CMK (cell line): Measurements from ENCODE around the gene EHD4.

Experiments
- DNase-seq: peaks from one replicate; pipeline ENCODE4 v3.0.0-alpha.2; 2010; ENCODE audit warnings: low read depth

The EHD4 gene

DNA sequence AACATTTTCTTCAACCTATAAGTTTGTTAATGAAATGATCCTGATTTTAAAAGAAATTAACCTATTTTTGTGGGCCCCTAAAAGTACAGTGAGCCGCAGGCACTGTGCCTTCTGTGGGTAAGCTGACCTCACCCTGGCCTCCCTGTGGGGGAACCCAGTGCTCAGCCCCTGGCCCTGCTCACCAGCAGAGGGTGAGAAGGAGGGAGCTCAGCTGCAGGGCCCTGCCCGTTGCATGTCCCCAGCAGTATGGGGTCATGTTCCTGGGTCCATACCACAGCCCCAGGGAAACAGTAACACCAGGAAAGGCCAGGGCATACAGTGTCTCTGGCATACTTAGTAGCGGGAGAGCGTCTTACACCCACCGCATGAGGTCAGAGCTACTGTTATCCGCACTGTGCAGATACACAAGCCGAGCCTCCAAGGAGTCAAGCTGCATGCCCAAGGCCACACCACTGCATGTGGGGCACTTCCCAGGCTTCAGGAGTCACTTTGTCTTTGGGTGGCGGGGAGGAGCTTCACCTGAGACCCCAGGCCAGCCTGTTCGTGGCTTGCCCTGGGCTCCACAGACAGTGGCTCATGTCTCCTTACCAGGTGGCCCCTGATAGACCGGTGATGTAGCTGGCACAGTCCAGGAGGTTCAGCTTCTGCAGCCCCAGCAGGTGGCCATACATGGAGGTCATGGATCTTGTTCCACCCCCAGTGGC, 22.6 kb upstream of the EHD4 start:
- DNase-seq: no peak

DNA sequence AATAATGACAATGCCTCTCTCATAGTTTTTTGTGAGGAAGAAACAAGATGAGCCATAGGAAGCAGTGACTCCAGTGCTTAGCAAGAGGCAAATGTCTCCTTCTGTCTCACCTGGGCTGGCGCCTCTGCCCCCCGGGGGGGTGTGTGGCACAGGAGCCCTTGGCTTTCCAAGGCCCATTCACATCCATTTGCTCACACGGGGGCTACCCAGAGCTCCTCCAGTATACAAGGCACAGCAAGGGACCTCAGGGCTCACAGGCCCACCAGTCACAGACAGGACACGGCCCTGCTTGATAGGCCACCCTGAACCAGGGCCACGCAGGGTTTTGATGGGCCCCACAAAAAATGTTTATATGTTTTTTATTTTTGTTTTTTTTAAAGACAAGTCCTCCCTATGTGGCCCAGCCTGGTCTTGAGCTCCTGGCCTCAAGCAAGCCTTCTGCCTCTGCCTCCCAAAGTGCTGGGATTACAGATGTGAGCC, 21.9 kb upstream of the EHD4 start:
- no peak for DNase-seq

DNA sequence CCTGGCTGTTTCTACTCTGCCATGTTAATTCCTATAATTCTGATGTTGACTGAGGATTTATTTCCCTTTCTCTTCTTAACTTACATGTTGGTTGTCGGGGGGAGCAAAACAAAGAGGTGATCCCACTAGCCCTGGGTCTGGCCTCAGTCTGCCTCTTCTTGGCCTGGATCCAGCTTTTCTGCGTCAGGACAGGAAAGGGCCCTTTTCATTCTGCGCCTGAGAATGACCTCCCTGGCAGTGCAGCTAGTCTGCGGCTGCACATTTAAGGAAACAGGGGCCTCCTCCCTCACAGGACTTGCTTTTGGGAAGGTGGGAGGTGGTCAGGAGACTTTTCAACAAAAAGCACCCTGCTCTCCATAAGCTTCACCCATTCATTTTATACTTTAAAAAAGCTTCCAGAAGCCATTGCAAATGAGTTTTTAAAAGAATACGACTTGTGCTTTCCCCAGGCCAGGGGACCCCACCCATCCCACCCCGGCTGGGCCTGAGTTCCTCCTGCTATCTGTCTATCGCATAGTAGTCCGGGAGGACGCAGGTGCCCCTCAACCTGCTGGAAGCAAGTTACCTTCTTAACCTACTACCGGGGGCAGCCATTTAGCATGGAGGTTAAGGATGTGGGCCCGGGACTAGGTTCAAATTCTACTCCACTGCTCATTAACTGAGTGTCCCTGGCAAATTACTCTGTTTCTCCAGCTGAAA, 21.3 kb upstream of the EHD4 start:
- DNase-seq: no peak

DNA sequence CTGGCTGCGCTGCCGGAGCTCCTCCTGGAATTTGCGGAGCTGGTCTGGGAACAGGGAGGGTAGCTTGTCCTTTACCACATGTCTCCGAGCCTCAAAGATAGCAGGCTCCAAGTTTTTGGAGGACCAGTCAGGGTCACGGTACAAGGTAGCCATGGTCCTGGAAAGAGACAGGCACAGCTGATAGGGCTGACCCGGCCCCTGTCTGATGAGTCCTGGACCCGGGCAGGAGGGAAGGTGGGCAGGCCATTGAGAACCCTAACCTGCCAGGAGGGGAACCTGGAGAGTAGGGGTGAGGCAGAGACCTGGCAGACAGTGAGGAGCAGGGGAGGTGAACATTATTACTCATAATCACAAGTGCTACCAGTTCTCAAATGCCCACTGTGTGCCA, 20.4 kb upstream of the EHD4 start:
- DNase-seq: no peak

DNA sequence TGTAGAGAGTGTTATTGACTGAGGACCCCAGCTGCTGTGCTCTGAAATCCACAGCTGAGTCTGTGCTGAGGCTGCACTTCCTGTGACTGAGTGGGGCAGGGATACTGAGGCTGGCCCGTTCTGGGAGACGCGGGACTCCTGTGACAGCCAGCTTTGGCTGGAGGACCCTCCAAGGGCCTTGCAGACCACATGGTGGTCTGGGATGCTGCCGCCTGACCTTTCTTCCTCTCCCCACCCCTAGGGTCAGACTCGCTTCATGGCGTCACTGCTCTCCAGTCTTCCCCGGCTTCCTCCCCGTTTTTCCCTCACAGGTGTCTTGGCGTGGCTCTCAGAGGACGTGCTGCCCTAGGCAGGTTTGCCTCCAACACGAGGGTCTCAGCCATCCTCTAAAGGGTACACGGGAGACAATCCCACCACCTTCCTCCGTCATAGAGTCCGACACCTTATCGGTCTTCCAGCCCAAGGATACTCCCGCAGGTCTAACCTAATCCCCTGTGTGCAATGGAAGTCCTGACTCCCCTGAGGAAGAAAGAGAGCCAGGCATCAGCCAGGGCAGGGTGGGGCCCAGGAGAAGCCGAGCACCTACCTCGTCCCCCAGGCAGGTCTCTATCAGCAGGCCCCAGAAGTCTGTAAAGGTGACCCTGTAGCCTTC, 19.9 kb upstream of the EHD4 start:
- no peak for DNase-seq

DNA sequence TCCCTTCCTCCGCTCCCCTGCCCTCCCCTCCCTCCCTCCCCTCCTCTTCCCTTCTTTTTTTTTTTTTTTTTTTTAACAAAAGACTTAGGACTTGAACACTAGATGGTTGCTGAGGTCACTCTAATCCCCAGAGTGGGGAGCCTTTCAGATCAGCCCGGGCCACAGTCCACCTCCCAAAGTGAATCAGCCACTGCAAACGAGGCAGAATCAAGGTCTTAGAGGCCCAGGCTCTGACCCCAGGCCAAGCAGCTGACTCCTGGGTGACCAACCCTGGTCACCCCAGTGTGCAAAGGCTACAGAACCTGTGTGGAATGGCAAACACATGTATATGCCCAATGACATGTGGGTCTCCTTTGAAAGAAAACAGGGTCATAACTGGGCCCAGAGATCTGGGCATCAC, 18.3 kb upstream of the EHD4 start:
- DNase-seq: no peak

DNA sequence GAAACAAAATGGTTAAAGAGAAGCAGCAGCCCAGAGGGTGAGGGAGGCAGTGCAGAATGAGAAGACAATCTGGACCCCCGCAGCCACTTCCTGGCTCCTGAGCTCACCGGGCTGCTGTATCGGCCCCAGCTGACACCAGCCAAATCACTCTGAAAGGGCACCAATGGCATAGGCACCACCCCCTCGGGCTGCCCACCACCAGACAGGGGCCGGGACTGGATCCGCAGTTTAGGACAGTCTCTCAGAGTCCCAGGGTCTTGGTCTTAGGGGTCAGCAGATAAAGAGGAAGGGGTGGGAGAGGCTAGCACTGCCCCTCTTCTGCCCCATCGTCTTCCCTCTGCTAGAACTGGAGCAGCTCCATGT, 17.9 kb upstream of the EHD4 start:
- DNase-seq: no peak

DNA sequence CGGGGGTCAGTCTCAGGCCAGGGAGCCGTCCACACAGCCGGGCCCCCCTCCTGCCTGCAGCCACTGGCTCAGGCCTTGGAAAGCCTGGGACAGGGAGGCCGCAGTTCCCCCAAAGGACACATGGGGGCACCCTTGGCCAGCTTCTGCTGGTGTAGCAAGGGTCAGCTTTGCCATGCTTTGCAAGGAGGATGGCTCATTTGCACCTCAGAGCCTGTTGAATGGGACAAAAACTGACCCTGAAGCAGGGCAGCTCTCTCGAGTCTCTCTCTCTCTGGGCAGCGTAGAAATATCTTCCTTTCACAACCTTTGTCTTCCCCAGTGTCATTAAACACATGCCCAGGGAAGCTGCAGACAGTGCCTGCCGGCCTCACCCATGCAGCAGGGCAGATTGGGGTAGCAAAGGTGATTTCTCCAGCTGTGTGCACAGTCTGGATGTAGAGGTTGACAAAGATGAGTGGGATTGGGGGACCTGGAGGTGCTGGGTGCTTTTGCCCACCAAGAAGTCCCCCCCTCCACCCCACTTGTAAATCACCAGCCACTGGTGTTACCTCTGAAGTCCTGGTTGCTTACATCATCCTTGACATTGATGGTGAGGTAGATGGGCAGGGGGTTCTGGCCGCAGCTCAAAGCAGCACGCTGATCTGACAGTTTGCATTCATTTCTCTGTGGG, 17.4 kb upstream of the EHD4 start:
- no peak for DNase-seq

DNA sequence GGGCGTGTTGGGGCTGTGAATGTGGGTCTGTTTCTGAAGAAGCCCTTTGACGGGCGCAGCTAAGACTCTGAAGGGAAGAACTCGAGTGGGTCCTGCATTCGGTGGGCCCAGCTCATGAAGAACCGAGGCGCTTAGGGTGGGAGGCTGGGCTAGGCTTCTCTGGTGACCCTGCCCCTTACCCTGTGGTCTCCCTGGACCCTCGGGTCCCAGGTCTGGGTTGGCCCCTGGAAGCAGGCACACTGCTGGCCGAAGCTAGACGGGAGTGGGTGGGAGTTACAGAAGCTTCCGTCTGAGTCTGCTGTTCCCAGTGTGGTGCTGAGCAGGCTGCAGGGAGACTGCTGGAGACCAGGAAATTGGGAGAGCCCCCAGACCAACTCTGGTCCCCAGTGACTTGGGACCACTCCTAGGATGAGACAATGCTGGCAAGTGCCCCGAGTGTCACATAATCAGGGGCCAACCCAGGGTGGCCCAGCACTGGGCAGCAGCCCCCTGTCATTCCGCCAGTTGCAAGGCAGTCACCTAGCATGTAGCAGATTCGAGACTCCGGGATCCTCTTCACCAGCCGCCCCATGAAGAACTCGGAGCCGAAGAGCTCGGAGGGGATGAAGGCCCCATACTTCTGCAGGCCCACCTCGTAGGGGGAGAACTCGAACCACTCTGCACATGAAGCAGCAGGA, 16.7 kb upstream of the EHD4 start:
- no peak for DNase-seq

DNA sequence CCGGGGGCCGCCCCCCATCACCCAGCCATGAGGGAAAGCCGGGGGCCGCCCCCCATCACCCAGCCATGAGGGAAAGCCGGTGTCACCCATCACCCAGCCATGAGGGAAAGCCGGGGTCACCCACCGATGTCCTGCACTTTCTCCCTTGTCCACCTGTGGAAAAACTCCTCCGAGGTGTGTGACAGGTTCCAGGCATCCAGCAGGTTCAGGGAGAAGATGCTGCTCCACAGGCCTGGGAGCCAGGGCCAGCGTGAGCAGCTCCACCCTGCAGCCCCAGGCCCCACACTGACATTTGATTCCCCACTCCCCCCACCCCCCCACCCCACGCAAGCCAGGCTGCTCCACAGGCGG, 15.5 kb upstream of the EHD4 start:
- no peak for DNase-seq

DNA sequence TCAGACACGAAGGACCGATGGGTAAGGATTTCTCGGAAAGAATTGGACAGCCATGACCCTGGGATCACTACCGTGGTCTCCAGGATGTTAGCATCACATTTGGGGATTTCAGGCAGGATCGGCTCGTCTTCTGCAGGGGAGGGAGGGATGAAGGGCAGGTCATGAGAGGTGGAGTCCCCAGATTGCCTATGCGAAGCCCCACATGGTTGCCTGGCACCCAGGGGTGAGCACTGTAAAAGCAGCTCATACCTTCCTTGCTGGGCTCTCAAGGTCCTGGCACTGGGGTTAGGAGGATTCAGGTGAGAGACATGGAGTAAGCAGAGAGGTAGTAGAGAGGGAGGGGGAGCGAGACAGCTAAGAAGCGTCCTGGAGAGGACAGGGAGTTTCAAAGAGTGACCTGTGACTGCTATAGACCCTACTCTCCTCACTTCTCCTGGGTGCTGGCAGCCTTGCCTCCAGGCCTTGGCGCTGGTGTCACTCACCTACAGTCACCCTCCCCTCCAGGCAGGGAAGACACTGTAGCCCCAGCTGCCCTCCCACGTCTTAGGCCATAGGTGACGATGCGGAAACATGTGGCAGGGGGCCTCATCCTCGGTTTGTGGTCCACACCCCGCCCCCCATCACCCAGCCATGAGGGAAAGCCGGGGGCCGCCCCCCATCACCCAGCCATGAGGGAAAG, 15.0 kb upstream of the EHD4 start:
- no peak for DNase-seq

DNA sequence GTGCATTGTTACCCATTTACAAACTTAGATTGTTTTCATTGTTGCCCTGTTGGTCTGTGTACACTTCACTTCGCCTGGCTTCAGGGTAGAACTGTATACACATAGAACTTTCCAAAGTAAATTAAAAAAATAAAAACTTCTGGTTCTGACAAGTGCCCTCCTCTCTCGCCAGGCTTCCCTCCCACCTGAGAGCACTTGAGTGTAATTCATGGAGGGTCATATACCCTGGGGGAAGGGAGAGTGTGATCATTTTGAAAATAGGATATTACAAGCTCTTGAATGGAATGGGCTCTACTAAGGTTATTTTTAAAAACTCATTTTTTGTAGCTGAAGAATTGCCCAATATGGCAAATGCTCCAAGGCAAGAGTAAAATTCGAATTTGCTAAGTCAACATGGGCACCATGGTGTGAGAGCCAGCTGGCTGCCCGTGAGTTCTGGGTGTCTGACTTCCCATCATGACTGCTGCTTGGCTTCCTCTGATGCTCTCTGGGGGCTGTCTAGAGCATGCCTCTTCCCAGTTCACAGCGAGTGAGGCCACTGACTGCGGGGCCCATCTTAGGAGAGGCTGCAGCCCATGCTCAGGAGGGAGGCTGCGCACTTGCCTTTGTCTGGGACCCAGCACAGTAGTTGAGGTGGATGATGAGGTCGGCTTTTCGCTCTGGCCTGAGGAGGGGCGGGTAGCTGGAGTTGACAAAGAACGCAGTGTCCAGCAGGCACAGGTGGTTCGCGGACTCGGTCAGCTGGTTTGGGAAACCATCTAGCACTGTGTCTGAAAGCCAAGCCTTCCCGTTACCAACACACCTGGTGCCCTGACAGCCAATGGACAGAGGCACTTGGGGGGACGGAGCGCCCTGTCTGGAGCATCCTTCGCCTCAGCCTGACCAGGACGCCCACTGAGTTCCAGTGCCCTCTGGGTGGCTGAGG, 13.1 kb upstream of the EHD4 start:
- no peak for DNase-seq

DNA sequence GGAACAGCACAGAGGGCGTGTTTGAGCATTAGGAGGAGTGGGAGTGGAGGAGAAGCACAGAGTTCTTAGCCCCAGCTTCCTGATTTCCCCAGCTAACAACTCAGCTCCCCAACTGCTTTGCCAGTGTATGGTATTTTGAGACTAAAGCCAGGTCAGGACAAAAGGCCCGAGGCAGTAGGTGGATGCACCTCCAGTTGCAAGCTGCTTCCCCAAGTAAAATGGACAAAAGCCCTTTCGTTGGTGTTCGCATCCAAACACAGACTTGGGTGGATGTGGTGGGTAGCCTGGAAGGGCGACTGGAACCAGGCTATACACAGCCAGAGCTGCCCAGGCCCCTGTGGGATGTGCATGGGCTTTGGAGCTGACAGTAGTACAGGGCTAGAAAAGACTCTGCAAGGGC, 12.3 kb upstream of the EHD4 start:
- no peak for DNase-seq

DNA sequence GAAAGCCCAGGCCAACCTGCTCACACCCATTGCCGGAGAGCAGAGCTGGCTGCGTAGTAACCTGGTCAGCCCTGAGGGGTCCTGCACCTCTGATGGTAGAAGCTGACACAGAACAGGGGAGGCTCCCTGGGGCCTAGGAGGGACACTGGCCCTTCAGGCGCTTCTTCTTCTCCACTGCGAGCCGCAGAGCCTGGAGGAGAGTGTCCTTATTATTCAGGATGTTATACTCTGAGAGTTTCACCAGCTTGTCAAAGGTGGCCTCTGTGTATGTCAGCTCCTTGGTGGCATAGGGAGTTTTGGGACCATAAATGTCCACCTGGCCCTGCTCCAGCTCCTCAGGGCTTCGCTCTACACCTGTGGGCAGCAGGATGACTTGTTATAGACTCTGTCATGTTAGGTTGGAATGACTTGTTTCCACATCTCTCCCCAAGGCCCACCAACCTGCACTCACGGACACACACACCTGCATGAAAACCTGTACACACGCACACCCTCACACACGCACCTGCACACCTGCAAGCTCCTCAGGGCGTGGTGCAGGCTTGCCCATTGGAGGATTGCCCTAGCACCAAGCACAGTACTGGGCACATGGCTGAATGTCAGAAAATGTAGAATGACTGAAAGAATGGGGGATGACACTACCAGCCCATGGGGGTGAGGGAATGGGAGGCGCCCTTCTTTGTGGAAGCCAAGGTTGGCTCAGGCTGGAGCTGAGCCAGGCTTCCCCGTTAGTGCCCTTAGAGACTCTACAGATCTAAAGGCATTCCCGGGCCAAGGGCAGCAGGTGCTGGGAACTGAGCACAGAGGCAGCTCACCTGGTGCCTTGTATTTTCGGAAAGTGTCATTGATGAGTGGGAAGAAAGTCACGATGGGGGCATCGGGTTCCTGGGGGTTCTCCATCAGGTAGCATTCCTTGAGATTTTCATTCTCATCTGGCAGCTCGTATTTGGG, 11.5 kb upstream of the EHD4 start:
- DNase-seq: no peak

DNA sequence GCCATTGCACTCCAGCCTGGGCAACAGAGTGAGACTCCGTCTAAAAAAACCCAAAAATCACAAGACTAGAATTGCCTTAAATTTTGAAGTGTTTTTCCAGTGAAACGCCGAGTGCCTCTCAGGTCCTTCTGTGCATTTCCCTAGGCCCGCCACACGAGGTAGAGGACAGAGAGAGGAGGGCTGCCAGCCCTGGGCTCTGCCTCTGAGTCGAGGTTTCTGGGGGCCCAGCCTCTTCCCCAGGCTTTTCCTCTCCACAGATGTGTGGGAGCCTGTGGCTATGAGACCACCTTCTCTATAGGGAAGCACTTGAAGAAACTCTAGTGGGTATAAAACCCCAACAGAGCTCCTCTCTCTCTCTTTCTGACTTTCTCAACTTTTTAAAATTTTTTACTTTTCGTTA, 10.9 kb upstream of the EHD4 start:
- no peak for DNase-seq

DNA sequence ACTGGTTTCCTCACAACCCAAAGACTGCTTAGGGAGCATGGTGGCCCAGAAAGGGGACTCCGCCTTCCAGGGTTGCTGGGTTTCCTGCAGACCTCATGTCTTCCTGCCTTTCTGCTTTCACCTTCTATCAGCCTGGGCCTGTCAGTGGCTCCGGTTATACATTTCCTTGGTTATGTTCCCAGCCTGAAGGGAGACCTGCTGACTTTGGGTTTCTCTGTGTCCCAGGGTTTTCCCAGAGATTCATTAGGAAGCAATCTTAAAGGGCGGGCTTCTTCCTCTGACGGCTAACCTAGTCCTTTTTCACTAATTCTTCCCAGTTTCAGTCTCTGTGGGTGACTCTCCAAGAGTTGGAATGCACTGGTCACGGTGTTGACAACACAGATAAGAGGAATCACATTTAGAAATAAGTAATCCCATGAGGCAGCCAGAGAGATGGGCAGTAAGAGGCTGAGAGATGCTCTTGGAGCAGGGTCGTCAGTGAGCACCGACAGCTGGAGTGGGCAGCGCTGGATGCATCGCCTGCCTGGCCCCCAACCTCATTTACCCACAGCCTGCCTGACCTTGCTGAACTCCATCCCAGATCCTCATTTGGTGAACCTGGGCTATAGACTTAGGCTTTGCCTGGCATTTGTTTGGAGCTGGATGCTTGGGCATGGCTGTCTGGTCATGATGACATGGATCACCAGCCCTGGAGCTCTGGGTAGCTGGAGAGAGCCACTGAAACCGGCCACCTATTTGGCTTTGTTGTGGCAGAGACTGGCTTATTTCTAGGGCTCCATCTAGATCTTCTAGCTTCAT, 10.0 kb upstream of the EHD4 start:
- DNase-seq: no peak

DNA sequence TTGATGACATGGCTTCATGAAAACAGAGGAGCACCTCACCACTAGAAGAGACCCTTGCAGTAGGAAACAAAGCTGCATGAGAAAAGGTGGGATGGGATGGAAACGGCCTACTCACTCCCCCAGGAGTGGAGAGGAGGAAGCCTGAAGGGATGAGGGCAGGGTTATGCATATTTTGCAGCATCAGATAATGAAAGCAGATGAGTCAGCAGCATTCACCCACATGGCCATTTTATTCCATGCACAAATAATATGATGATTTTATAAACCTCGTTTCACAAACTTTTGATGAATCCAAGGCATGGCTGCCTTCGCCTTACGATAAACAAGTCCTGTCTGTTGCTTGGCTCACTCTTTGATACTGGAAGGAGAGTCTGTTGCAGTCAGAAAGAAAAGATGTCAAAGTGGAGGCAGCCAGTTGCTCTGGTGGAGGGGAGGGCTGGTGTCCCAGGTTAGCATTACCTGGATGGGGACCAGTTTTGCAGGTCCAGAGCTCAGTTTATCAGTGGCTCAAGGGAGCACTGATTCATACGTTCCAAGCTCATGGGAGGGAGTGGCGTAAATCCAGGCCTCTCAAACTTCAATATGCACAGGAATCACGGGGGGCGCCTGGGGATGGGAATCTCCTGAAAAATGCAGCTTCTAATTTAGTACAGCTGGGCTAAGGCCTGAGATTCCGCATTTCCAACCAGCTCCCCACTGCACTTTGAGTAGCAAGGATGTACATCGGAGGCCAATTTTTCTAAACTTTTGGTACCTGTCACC, 9.2 kb upstream of the EHD4 start:
- DNase-seq: no peak
